ENCODE measurements around the gene SDC3. TPM values are rescaled to one million over a fixed set of nuclear protein-coding genes. Genes with fewer than 3 reads are reported as not detected.

SDC3 gene
- total and polyA plus RNA-seq, 4 donors, result 3.3 to 27.5 (median 16.6) TPM

GRCh38 chr1:30887485-30888315, 20.9 kb downstream of the SDC3 start:
- no peaks in the 10 kb centered on the region for H3K9me3 ChIP-seq (ENCODE audit: control insufficient read depth in 4 of 4, low read length in 3 of 4)
- H3K36me3 ChIP-seq (ENCODE audit: control insufficient read depth in 4 of 4, insufficient read depth in 3 of 4, low read depth in 1 of 4, low read length in 3 of 4), result no peaks in the 10 kb centered on the region
- H3K4me3 ChIP-seq (ENCODE audit: low read depth in 1 of 3, low read length in 3 of 3), result no peak overlapping the region
- TF ChIP-seq JUND (IDR thresholded peaks at IDR 0.05) (no peak), TAF1 (conservative IDR thresholded peaks at IDR 0.05) (no peak), FOXA2 (IDR thresholded peaks at IDR 0.05) (no peak), REST (IDR thresholded peaks at IDR 0.05) (no peak), HNF4G (IDR thresholded peaks at IDR 0.05) (no peak), GABPA (IDR thresholded peaks at IDR 0.05 in 1 of 2, conservative IDR thresholded peaks at IDR 0.05 in 1 of 2) (no peak), HNF4A (conservative IDR thresholded peaks at IDR 0.05) (no peak), NR2F2 (IDR thresholded peaks at IDR 0.05) (no peak), EGR1 (IDR thresholded peaks at IDR 0.05; ENCODE audit: low read depth in 2 of 2) (no peak), ZBTB33 (IDR thresholded peaks at IDR 0.05) (no peak), CTCF (IDR thresholded peaks at IDR 0.05; ENCODE audit: low read depth, low read length, missing input control) (no peak), YY1 (IDR thresholded peaks at IDR 0.05) (no peak), ATF3 (IDR thresholded peaks at IDR 0.05) (no peak), SP1 (IDR thresholded peaks at IDR 0.05) (no peak), RAD21 (IDR thresholded peaks at IDR 0.05) (no peak)
- TF ChIP-seq, protein P1, sequence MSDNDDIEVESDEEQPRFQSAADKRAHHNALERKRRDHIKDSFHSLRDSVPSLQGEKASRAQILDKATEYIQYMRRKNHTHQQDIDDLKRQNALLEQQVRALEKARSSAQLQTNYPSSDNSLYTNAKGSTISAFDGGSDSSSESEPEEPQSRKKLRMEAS (IDR thresholded peaks at IDR 0.05), result no peak
- WGBS, result 78% methylated on average over 10 of the region's 10 CpGs
- H3K27me3 ChIP-seq (ENCODE audit: control insufficient read depth in 4 of 4, insufficient read depth in 4 of 4, low read length in 3 of 4), result no peaks in the 10 kb centered on the region
- no peak overlapping the region for H3K9ac ChIP-seq (ENCODE audit: low read depth in 1 of 2, low read length in 2 of 2)
- H3K4me1 ChIP-seq (ENCODE audit: control insufficient read depth in 4 of 4, insufficient read depth in 4 of 4, low read length in 3 of 4), result peaks cover 0 to 8% (median 2%) of the 10 kb centered on the region in 4 donors
- DNase-seq (ENCODE audit: low spot score), result no peak
- no peak overlapping the region for H3K27ac ChIP-seq (ENCODE audit: low read depth in 1 of 2, low read length in 2 of 2)

Measured in liver (tissue), 9 donors.